Pancreas (tissue), 10 donors: Measurements from ENCODE around the gene TMEM30A. TPM values are rescaled to one million over a fixed set of nuclear protein-coding genes. Genes with fewer than 3 reads are reported as not detected.

Source experiments
- ATAC-seq, 4 donors: fragments of 200-7000 bp; cut with Tn5 transposase; one replicate each; pipeline versions ENCODE4 v1.8.0 to v1.9.1; 2020; ENCODE audit warnings: mild to moderate bottlenecking in 4 of 4, moderate library complexity in 4 of 4
- DNase-seq, 6 donors: peaks; one replicate each; pipeline ENCODE4 v3.0.0-alpha.2; 2020
- FAIRE-seq: peaks from 2 replicates; lab custom pipeline; 2012; peaks lifted over from hg19 to GRCh38; lab: Jason Lieb, UNC
- H3K27ac ChIP-seq, 4 donors: fragments of 200-600 bp; sonication (generic); 1 replicate in 3 of 4; 2 replicates in 1 of 4; pipeline versions ENCODE4 v1.5.0 to v1.8.0; 2020
- H3K27me3 ChIP-seq, 4 donors: fragments of 200-600 bp; one replicate each; pipeline ENCODE4 v1.8.0; 2021
- H3K36me3 ChIP-seq, 3 donors: fragments of 200-600 bp; sonication (generic) in 1 of 3; one replicate each; pipeline versions ENCODE4 v1.5.0 to v1.8.0; 2020 to 2021
- H3K4me1 ChIP-seq, 3 donors: fragments of 200-600 bp; one replicate each; pipeline ENCODE4 v1.8.0; 2021
- H3K4me3 ChIP-seq, 4 donors: fragments of 200-600 bp; sonication (generic) in 2 of 4; one replicate each; pipeline versions ENCODE4 v1.5.0 to v1.8.0; 2020 to 2021
- H3K9me3 ChIP-seq, 4 donors: fragments of 200-600 bp; one replicate each; pipeline ENCODE4 v1.8.0; 2021
- CTCF ChIP-seq, 4 donors: fragments of 200-600 bp; sonication (generic) in 3 of 4; IDR thresholded peaks; one replicate each; pipeline versions ENCODE4 v1.5.0 to v1.8.0; 2021; ENCODE audit warnings: antibody characterized with exemption in 4 of 4
- WGBS, 2 donors: extraction: QIAGEN DNeasy Blood & Tissue Kit; methylation state at CpG; one replicate each; pipeline ENCODE4 v1.1.7; 2013; 5-methylcytosine and 5-hydroxymethylcytosine counted together
- intact Hi-C, 3 donors: fragments of 100-400 bp; cut with DNase I; formaldehyde crosslinking; loops; one replicate each; pipeline versions ENCODE4 v1.11.1 to v1.14.2; 2022
- polyA plus RNA-seq, 2 donors: library from polyadenylated mRNA; stranded (reverse); fragments of 200-250 nt; gene quantifications; one replicate each; pipeline ENCODE4 v1.2.3, GENCODE V29; 2013
- total RNA-seq, 6 donors: library from RNA; stranded (reverse); fragmentation: NEBNext Ultra II Directional in 4 of 6; extraction: Animal tissue kit (Norgen Biotek cat#: 25700) in 4 of 6; gene quantifications; one replicate each; pipeline versions ENCODE4 v1.2.1 to v1.2.4, GENCODE V29; 2021 to 2023
- donor health status: healthy with polysubstance abuse.
- donor health status: DM: no; HTN: no; CAD: no; lungs with moderate emphysema.
- donor health status: DM: no; HTN: no; CAD: no.
- donor health status: control.
- donor health status: control.
- donor health status: Bipolar disorder and iron deficiency.
- donor health status: DM: yes; HTN: yes; CAD: no.
- donor health status: DM: no; HTN: no; CAD: no.
- donor health status: DM: no; HTN: no; CAD: no.
- donor health status: DM: yes; HTN: yes; CAD: no.

TMEM30A gene
- total and polyA plus RNA-seq, 8 donors: 21.2 to 85.5 (median 66.5) TPM

GRCh38 chr6:75205776-75206575, 78.6 kb downstream of the TMEM30A start, which contains the start of gene COL12A1:
Gene COL12A1 (minus strand): TSS chr6:75206053. CDS start chr6:75202792, 3,261 bp downstream.
- Histone ChIP-seq H3K27ac (peak within 1 kb of the TSS in 2 of 4 donors; percentile 26 to 47), H3K4me3 (peak within 1 kb of the TSS; percentile 7 to 45 (median 26)), H3K36me3 (no peaks in the 10 kb centered on the region), H3K4me1 (peaks cover 0 to 18% (median 6%) of the 10 kb centered on the region in 3 donors), H3K9me3 (no peaks in the 10 kb centered on the region), H3K27me3 (peaks cover 0 to 25% (median 0%) of the 10 kb centered on the region in 4 donors)
- FAIRE-seq: no peak
- no peak for TF ChIP-seq CTCF (IDR thresholded peaks at IDR 0.05)
- WGBS, 2 donors: 1 to 2% methylated on average over 60 to 64 of the region's 64 CpGs
- intact Hi-C loops: loop anchor here in 2 of 3 donors (5.0 to 10.0 kb wide), 4 partner anchors 801 to 1481 kb away; no protein-coding TSS in a partner anchor
- ATAC-seq: peak; percentile 41 to 61 (median 58)
- DNase-seq: peak; percentile 48 to 86 (median 70)

- Histone ChIP-seq H3K27me3 (peaks cover 0 to 25% (median 0%) of the 10 kb centered on the region in 4 donors), H3K36me3 (no peaks in the 10 kb centered on the region), H3K4me1 (peaks cover 0 to 18% (median 6%) of the 10 kb centered on the region in 3 donors), H3K27ac (peak overlapping the region in 2 of 4 donors; percentile 26 to 47), H3K9me3 (no peaks in the 10 kb centered on the region), H3K4me3 (peak overlapping the region; percentile 7 to 45 (median 26))
- FAIRE-seq: no peak
- 3% methylated on average over 46 to 47 of the region's 47 CpGs for WGBS, 2 donors
- TF ChIP-seq CTCF (IDR thresholded peaks at IDR 0.05): no peak
- intact Hi-C loops: loop anchor here in 2 of 3 donors (5.0 to 10.0 kb wide), 4 partner anchors 800 to 1480 kb away; no protein-coding TSS in a partner anchor
- ATAC-seq: peak in 2 of 4 donors; percentile 3 to 4
- DNase-seq: peak in 2 of 6 donors; percentile 53 to 60
These were observed 79.4 kb downstream of the TMEM30A start for GRCh38 chr6:75204959-75205775.

- Histone ChIP-seq H3K4me3 (peak overlapping the region in 2 of 4 donors; percentile 34 to 45), H3K4me1 (peaks cover 0 to 18% (median 6%) of the 10 kb centered on the region in 3 donors), H3K9me3 (no peaks in the 10 kb centered on the region), H3K27me3 (peaks cover 0 to 25% (median 0%) of the 10 kb centered on the region in 4 donors), H3K27ac (peak overlapping the region in 2 of 4 donors; percentile 10 to 47), H3K36me3 (no peaks in the 10 kb centered on the region)
- 1 to 2% methylated on average over 35 of the region's 35 CpGs for WGBS, 2 donors
- ATAC-seq: peak; percentile 47 to 65 (median 55)
- intact Hi-C loops: loop anchor here in 1 of 3 donors (10.0 kb wide), 3 partner anchors 800 to 1480 kb away; no protein-coding TSS in a partner anchor
- FAIRE-seq: no peak
- TF ChIP-seq CTCF (IDR thresholded peaks at IDR 0.05): peak; percentile 39 to 53 (median 47)
- DNase-seq: peak; percentile 59 to 81 (median 70)
These were observed 80.2 kb downstream of the TMEM30A start for GRCh38 chr6:75204217-75204958.

GRCh38 chr6:75203721-75204120, 80.9 kb downstream of the TMEM30A start:
- Histone ChIP-seq H3K27me3 (peaks cover 0 to 25% (median 0%) of the 10 kb centered on the region in 4 donors), H3K36me3 (no peaks in the 10 kb centered on the region), H3K4me3 (no peak overlapping the region), H3K27ac (no peak overlapping the region), H3K4me1 (peaks cover 0 to 17% (median 6%) of the 10 kb centered on the region in 3 donors), H3K9me3 (no peaks in the 10 kb centered on the region)
- DNase-seq: no peak
- ATAC-seq: no peak
- no peak for FAIRE-seq
- intact Hi-C loops: loop anchor here in 1 of 3 donors (10.0 kb wide), 3 partner anchors 799 to 1479 kb away; no protein-coding TSS in a partner anchor
- WGBS, 2 donors: 26 to 41% methylated on average over 5 of the region's 5 CpGs
- no peak for TF ChIP-seq CTCF (IDR thresholded peaks at IDR 0.05)
